Daoy (cell line): ENCODE results near the gene PLA2G2E. TPM values are rescaled to one million over a fixed set of nuclear protein-coding genes. Genes with fewer than 3 reads are reported as not detected.

ENCODE experiments used
- DNase-seq: peaks from one replicate; pipeline ENCODE4 v3.0.0-alpha.2; 2015; ENCODE audit warnings: low read depth
- total RNA-seq: library from RNA; depleted of rRNA; stranded (reverse); fragments of >200 nt; shearing (Covaris generic); gene quantifications from 2 replicates; pipeline ENCODE4 v1.2.3, GENCODE V29; 2014; rRNA removed

PLA2G2E gene, protein sequence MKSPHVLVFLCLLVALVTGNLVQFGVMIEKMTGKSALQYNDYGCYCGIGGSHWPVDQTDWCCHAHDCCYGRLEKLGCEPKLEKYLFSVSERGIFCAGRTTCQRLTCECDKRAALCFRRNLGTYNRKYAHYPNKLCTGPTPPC
- total RNA-seq, result not detected in 2 replicates

DNA sequence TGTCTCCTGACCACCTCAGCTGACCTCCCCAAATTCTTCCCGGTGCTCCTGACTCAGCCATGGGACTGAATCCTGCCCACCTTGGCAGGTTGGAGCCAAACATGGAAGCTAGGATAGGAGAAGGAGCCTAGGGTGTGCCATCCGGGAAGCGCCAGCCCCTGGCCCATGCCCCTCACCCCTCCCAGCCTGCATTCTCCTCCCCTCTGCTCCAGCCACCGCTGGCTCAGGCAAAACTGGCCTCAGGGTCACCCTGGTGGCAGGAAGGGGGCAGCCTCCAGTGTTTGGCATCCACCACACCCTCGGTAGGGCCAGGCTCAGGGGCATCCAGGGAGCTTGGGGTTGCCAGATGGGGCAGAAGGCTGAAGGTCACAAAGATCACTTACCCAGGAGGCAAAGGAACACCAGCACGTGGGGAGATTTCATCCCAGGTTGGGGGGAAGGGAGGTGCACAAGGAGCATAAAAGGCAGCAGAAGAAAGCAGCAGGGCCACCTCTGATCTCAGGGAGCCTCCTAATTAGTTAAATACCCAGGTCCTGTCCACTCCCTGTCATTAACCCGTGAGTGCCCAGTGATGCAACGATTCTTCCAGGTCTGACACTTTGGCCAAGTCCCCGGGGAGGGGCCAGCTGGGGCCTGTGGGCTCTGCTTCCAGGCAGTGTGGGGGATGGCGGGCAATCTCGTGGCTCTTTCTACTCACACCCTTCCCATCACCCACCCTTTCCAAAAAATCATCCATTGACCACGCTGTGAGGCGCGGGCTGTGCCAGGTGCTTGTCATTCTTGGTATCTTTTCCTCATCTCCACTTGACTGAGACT, at the start of gene PLA2G2E:
PLA2G2E (minus strand) TSS at position 481 of the 816 bp plus-strand sequence; CDS start at position 423, 58 bp downstream.
- no peak for DNase-seq

DNA sequence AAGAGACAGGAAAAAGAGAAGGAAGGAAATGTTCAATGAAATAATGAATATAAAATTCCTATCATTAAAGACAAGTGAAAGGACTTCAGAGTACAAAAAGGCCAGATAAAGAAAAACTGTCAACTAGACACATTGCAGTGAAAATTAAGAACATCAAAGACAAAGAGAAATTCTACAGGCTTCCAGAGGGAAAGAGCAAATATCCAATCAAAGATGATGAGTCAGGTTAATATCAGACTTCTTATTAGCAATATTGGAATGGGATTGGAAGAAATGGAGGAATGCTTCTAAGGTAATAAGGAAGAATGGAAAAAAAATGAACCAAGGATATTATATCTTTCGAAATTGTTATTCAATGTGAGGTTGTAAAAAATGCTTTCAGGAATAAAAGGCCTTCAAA, 48.2 kb upstream of the PLA2G2E start:
- DNase-seq, result no peak

DNA sequence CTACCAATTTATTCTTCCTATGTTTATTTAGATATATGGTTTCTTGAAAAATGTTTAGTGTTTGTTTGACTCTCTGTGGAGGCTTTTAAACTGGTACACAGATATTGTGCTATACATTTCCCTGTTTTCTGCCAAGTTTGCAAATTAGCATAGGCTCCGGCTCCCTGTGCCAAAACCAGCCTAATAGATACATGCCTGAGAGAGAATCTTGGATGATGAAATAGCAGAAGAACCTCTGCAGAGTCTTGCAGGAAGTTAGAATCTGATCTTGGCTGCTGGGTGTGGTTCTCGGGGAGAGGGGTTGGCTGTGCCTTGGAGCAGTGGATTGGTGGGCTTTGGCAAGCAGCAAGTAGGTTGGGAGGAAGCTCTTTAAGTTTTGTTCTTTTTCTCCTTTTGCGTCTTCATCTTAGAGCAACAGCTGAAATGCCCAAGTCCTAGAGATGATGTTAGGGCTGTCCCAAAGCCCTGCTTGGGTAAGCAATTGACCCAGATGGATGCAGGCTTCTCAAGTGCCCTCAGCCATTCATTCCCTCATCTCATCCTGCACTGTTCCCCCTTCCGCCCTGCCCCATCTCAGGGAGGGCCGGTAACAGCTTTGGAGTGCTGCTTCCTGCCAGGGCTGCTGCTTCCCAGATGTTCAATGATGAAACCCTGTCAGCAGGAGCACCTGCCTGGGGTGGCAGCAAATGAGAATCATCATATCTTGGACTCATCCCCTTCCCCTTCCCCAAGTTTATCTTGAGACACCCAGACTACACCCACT, 46.7 kb upstream of the PLA2G2E start:
- DNase-seq, result no peak

DNA sequence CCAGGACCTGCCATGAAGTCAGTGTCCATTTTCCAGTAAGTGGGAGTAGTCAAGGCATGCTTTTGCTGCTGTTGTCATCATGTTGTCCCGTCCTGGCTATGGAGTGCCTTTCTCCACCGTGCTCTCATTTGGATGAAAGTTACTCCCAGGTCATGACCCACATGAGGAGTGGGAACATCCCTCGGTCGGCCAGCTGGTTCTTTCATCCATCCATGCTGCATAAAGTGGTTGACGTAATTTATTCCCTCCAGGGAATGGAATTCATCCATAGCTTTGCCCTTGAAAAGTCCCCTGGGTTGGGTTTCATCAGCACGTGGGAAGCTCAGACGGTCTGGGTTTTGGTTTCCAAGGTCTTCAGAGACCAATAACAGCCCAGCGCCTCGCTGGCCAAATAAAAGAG, 44.4 kb upstream of the PLA2G2E start:
- DNase-seq, result no peak

DNA sequence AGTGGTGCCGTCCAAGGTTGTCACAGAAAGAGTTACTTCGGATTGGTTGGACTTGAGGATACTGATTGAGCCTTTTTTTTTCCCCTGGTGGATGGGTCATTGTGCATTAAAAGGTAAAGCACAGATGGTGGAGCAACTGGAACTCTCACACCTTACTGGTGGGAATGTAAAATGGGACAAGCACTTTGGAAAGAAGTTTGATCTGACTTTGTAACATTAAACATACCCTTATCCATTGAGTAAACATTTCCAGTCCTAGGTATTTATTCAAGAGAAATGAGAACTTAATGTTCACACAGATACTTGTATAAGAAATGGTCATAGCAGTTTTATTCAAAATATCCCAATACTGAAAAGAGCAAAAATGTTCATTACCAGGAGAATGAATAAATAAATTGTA, 41.1 kb upstream of the PLA2G2E start:
- no peak for DNase-seq

DNA sequence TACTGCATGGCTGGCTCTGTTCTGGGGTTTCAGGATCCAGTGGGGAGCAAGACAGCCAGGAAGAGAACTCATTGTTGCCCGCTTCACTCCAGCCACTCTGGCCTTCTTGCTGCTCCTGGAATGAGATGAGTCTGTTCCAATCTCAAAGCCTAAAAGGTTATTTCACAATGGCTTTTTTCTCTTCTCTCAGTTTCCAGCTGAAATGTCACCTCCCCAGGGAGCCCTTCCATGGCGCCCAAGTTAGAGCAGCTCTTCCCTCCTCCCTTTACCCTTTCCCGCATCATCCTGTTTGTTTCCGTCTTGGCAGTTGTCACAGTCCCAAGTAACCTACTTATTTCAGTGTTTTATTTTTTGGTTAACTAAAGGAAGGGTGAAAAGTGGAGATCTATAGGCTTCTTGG, 40.2 kb upstream of the PLA2G2E start:
- DNase-seq, result no peak

DNA sequence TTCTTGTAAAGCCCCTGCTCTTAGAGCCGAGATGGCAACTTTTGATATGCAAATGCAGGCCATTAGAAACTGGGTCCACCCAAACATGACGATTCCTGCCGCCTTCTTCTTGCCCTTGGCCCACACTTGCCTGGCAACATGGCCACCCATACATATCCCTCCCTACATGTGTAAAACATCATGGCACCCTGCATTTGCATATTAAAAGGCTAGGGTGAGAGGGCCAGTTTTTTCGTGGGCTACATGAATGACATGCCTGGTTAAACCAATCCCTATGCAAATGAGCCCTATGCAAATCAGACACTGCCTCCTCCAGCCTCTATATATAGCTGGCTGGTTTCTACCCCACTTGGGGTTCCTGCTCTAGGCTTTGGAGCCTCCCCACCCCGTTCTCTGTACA, 37.2 kb upstream of the PLA2G2E start:
- DNase-seq, result no peak

DNA sequence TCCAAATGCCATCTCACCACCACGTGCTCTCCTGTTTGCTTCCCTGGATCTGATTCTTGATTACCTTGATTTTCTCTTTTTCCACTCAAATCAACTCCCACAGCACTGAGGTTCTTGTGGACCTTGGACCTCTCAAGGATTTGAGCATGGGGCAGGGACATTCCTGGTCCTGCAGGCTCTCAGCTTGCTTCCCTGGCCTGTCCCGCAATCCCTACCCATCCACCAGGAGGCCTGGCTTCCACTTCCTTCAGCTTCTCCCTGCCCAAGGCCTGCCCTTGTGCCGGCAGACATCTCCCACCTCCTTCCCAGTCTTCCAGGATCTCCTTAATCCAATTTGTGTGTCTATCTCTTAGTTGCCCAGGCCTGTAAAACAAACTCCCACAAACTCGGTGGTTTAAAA, 34.4 kb upstream of the PLA2G2E start:
- DNase-seq, result no peak

DNA sequence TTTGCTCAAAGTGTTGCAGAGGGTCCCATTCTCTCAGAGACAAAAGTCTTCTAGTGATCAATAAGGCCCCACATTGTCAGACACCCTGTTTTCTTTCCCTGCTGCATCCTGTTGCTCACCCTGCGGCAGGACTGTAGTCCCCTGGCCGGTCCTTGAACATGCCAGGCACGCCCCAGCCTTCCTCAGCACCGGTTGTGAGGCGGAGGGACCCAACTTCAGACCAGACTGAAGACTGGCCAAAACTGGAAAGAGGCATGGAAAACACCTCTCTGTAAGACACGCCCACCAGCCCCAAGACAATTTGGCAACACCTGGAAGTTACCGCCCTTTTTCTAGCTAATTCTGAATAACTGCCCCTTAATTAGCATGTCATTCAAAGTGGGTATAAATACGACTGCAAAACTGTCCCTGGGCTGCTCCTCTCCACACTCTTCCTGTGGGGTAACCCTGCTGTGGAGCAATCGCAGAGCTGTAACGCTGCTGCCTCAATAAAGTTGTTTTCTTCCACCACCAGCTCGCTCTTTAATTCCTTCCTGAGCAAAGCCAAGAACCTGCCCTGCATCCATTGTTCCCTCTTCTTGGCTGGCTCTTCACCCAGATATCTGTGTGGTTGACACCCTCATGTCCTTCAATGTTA, 32.2 kb upstream of the PLA2G2E start:
- DNase-seq, result no peak

DNA sequence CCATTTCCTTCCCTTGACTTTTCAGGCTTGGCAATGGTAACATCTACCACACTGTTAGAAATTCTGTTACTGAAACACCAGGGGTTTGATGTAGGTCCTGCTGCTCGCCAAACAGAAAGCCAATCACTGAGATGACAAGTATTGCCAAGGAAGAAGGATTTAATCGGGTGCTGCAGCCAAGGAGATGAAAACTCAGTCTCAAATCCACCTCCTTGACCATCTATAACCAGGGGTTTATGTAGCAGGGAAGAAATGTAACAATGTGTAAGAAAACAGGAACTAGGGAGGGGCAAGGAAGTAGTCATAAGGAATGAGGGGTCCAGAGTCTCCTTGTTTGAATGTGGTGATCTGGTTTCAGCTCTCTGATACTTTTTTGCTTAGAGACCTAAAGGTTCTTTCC, 30.6 kb upstream of the PLA2G2E start:
- no peak for DNase-seq

DNA sequence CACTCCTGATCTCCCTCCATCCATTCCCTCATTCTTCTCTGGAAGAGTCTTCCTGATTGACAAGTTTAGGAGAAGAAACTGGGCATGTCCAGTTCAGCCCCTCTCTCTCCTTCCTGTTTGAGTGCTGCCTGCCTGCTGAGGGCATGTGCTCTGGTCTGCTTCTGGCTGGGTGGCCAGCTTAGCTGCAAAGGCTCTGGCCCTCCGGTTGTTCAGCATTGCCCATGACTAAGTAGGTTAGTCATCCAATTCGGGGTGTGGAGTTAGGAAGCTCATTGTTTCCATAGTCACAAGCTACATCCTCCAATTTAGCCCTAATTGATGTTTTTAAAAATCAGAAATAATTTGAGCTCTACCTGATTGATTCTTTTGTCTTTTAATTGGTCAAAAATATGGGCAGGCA, 25.6 kb upstream of the PLA2G2E start:
- DNase-seq, result peak; percentile 76

DNA sequence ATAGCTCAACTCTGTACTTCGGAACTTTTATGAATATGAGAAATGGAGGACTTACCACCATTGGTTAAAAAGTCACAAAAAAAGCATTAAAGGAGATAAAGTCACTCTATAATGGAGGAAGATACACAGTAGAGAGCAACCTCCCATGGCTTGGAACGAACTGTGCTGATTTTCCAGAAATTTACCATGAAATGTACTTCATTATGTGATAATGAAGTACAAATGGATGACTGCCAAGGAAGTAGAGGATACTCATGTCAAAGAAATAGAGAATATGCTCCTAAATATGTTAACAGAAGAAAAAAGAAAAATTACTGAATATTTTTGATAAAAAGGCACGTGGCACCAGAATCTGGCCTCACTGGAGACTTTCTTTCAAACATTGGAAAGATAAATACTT, 23.6 kb upstream of the PLA2G2E start:
- no peak for DNase-seq

DNA sequence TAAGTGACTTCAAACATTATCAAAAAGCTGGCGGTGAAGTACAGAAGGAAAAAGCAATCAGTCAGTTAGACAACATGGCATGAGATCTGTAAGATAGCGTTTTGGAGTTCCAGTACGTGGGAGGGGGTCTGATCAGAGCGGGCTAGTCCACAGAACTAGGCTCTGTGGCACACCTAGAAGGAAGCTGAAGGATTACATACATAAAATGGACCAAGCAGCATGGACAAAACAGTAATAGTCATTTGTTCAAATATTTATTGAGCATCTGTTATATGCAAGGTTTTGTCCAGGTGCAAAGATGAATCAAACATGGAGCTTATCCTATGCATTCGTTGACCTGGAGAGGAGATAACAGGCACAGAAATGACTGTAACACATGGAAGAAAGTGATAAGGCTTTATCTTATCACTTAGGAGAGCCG, 22.9 kb upstream of the PLA2G2E start:
- DNase-seq, result no peak

DNA sequence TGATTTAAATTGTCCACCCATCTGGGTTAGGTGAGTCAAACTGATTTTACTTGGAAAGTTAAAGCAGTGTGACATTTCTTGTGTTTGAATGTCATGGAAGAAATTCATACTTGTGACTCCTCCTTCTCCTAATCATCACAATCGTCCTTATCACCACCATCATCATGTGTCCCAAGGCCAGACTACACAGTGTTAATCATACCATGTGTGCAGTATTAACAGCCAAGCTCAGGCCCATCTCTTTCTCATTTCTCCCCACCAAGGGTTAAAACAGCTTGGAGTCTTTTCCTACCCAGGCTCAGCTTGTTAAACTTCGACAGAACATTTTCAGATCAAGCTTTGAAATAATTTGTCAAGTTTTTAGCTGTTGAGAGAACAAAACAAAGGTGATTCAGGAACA, 22.5 kb upstream of the PLA2G2E start:
- no peak for DNase-seq

DNA sequence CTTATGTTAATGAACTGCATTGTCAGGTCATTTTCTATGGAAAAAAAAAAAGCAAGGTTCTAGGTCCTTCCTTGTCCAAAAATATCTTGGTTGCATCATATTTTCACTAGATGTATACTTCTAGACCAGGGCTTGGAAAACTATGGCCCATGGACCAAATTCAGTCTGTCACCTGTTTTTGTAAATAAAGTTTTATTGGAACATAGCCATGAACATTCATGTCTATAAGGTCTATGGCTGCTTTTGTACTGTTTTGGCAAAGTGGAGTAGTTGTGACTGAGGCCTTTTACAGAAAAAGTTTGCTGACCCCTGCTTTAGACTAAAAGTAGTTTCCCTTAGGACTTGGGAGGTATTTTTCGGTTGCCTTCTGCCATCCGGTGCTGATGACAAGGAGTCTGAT, 19.2 kb upstream of the PLA2G2E start:
- no peak for DNase-seq

DNA sequence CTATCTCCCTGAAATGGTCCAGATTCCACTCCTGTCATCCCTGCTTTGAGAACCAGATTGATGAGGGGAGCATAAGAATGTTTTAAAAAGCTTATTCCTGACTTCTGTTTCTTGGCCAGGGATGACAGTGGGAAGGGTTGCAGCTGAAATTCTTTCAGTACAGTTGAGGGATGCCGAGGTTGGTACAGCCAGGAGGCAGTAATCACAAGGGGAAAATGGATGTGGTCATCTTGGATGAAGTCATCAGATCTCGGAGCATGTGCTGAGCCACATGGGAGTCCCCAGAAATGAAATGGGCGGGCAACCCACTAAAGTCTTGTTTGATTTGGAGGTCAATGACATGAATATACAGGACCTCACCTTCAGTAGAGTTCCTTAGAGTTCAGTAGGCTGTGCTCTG, 18.7 kb upstream of the PLA2G2E start:
- DNase-seq, result no peak

DNA sequence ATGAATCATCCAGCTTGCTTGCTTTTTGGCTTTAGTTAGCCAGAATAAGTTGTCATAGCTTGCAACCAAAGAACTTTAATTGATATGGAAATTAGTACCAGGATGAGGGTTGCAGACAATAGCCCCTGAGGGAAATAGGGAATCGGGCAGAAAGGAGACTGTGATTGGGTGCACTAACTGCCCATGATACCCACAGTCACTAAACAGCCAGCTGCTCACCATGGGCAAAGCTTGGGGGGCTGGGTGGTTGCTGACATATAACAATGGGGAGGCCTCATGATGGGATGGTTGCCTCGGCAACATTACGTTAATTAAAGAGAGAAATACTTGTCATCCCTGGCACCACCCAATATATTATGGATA, 17.8 kb upstream of the PLA2G2E start:
- DNase-seq, result no peak

DNA sequence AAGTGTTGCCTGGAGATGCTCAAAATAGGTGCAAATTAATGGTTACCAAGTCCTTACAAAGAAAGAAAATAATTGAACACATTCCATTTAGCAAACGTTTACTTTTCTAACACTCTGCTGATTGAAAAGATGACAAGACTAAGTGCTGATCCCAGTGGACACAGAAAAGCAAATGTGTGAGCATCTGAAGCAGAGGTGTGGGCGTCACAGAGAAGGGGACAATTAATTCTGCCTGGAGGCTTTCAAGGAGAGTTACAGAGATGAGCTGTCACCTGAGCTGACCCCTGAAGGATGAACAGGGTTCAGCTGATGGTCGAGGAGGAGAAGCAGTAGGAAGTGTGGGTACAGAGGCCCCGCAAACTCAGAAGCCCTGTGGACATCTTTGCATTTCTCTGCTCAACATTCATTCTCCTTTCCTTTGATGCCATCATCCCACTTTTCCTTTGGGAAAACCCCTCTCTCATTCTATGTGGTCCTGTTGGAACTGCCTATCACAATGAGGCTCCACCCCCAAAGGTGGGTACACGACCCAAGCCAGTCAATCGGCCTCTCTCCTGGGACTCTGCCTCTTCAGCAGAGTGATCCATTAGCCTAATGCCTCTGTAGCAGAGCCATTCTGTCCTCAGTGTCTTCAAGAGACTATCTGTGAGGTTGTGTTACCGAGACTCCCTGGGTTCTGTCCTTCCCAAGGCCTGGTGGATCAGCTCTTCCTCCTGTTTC, 17.2 kb upstream of the PLA2G2E start:
- no peak for DNase-seq

DNA sequence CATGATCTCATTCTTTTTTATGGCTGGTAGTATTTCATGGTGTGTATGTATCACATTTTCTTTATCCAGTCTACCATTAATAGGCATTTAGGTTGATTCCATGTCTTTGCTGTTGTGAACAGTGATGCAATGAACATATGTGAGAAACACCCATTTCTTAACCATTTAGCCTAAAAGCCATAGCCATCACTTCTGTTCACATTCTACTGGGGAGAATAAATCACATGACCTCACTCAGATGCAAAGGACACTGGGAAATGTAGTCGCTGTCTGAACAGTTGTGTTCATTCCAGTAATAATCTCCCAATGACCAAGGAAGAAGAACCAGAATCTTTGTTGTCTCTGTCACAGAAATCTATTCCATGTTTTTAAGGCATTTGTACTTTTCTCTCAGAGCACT, 15.1 kb upstream of the PLA2G2E start:
- DNase-seq, result no peak

DNA sequence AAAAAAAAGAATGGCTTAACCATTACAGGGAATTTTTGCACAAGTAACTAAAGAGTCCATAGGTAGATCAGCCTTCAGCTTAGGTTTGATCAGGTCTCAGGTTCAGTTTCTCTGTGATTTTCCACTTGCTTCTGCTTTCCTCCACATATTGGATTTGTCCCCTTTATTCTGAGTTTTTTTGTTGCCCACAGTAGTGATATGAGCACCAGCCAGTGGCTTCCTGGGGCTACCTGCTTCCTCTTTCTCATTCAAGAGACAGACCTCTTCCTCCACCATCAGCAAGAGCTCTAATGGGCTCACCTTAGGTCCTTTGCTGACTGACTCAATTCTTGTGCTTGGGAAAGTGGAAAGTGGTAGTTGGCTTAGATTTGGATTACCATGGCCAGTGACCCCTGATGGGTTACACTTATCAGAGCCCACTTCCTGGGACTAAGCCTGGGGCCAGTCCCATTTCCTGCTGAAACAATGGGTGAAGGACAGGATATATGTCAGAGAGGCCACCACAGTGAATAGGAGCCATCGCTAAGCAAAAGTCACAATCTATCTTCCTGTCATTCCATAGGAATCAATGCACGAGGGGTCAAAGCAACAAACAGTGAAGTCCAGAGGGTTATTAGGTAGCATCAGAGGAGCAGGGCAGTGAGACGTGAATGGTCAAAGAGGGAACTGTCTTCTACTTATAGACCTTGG, 12.8 kb upstream of the PLA2G2E start:
- no peak for DNase-seq

DNA sequence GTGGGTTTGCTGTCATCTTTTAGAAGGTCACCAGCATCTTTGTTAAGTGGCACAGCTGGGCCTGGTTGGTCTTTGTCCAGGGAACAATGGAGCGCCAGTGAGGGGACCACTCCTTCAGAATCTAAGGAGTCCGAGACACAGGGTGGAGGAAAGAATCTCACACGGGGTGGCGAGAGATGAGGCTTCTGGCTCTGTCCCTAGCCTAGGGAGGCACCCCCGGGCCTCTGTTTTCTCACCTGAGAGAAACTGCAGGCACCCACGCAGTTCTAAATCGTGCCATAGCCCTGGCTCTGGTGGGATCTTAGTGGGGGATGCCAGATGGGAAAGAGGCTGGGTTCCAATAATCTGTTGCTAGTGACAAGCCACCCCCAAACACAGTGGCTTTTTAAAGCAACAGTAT, 10.9 kb upstream of the PLA2G2E start:
- no peak for DNase-seq
